Spleen (tissue), 11 donors: ENCODE results near the gene POMP. TPM values are rescaled to one million over a fixed set of nuclear protein-coding genes. Genes with fewer than 3 reads are reported as not detected.
"Not testable (repeated sequence)": the region's sequence is repeated elsewhere in the genome, so short reads cannot be mapped to it uniquely, and the experiment has no call there.

ENCODE experiments used
- DNase-seq: peaks from one replicate; pipeline ENCODE4 v3.0.0-alpha.2; 2020
- H3K27ac ChIP-seq, 8 donors: fragments of 200-600 bp; sonication (generic) in 7 of 8; 1 replicate in 4 of 8; 2 replicates in 4 of 8; pipeline versions ENCODE4 v1.5.0 to v1.8.0; 2016 to 2021; ENCODE audit warnings: inconsistent platforms in 4 of 8, mild to moderate bottlenecking in 4 of 8, moderate library complexity in 1 of 8
- H3K27me3 ChIP-seq, 7 donors: fragments of 200-600 bp; sonication (generic) in 6 of 7; replicated peaks in 1 of 7; 1 replicate in 4 of 7; 2 replicates in 3 of 7; pipeline versions ENCODE4 v1.5.0 to v1.8.0; 2016 to 2021; ENCODE audit warnings: inconsistent platforms in 3 of 7, mild to moderate bottlenecking in 1 of 7
- H3K36me3 ChIP-seq, 6 donors: fragments of 200-600 bp; sonication (generic) in 5 of 6; 1 replicate in 4 of 6; 2 replicates in 2 of 6; pipeline versions ENCODE4 v1.5.0 to v1.8.0; 2016 to 2021; ENCODE audit warnings: inconsistent platforms in 2 of 6
- H3K4me1 ChIP-seq, 6 donors: fragments of 200-600 bp; sonication (generic) in 5 of 6; 1 replicate in 3 of 6; 2 replicates in 3 of 6; pipeline versions ENCODE4 v1.5.0 to v1.8.0; 2016 to 2021; ENCODE audit warnings: inconsistent platforms in 3 of 6
- H3K4me3 ChIP-seq, 8 donors: fragments of 200-600 bp; sonication (generic) in 7 of 8; 1 replicate in 4 of 8; 2 replicates in 4 of 8; pipeline versions ENCODE4 v1.5.0 to v1.8.0; 2016 to 2021; ENCODE audit warnings: inconsistent platforms in 4 of 8, mild to moderate bottlenecking in 4 of 8, moderate library complexity in 2 of 8
- H3K9me3 ChIP-seq, 8 donors: fragments of 200-600 bp; sonication (generic) in 7 of 8; 1 replicate in 4 of 8; 2 replicates in 4 of 8; pipeline versions ENCODE4 v1.5.0 to v1.8.0; 2016 to 2021; ENCODE audit warnings: inconsistent platforms in 4 of 8
- CTCF ChIP-seq, 11 experiments: fragments of 200-600 bp in 7 of 11; fragments of 450-650 bp in 4 of 11; sonication (generic) in 4 of 11; IDR thresholded peaks in 8 of 11; conservative IDR thresholded peaks in 3 of 11; 1 replicate in 7 of 11; 2 replicates in 4 of 11; pipeline versions ENCODE4 v1.4.0 to v1.8.0; 2016 to 2021; ENCODE audit warnings: antibody characterized with exemption in 11 of 11, inconsistent platforms in 4 of 11, mild to moderate bottlenecking in 1 of 11
- POLR2A ChIP-seq, 3 donors: fragments of 450-650 bp; IDR thresholded peaks; one replicate each; pipeline ENCODE4 v1.5.1; 2017; ENCODE audit warnings: antibody characterized with exemption in 3 of 3, mild to moderate bottlenecking in 1 of 3
- POLR2AphosphoS5 ChIP-seq, 3 donors: sonication (generic); formaldehyde crosslinking; IDR thresholded peaks; one replicate each; pipeline ENCODE4 v1.5.1; 2017; ENCODE audit warnings: antibody characterized with exemption in 3 of 3
- WGBS, 5 donors: extraction: QIAGEN DNeasy Blood & Tissue Kit in 3 of 5; methylation state at CpG; one replicate each; pipeline versions ENCODE4 v1.1.5 to v1.1.7; 2013 to 2018; 5-methylcytosine and 5-hydroxymethylcytosine counted together
- intact Hi-C: fragments of 100-400 bp; cut with DNase I; formaldehyde crosslinking; loops from one replicate; pipeline ENCODE4 v1.15.0; 2023; ENCODE audit warnings: low total_unique reads
- polyA plus RNA-seq, 3 donors: library from polyadenylated mRNA; stranded (reverse); fragments of 200-250 nt; gene quantifications; one replicate each; pipeline ENCODE4 v1.2.1, GENCODE V29; 2013
- total RNA-seq, 7 donors: library from RNA; depleted of rRNA in 3 of 7; stranded (reverse); fragments of >200 nt in 3 of 7; fragmentation: NEBNext Ultra II Directional in 4 of 7; extraction: Animal tissue kit (Norgen Biotek cat#: 25700) in 4 of 7; gene quantifications; one replicate each; pipeline versions ENCODE4 v1.1.0 to v1.2.1, GENCODE V29; 2016 to 2021
- donor health status: healthy with polysubstance abuse.
- donor health status: DM: no; HTN: no; CAD: no; lungs with moderate emphysema.
- donor health status: DM: no; HTN: no; CAD: no.
- donor health status: Bipolar disorder and iron deficiency.
- donor health status: healthy.
- donor health status: DM: no; HTN: no; CAD: no.
- donor health status: DM: yes; HTN: yes; CAD: no.

Gene POMP
- total and polyA plus RNA-seq, 10 donors, result 28.8 to 97.5 (median 53.2) TPM

GRCh38 chr13:28685114-28685513 lies 26.2 kb downstream of the POMP start:
- no peak for TF ChIP-seq CTCF (IDR thresholded peaks at IDR 0.05 in 8 of 11, conservative IDR thresholded peaks at IDR 0.05 in 3 of 11)
- TF ChIP-seq POLR2A (IDR thresholded peaks at IDR 0.05), result no peak
- TF ChIP-seq POLR2AphosphoS5 (IDR thresholded peaks at IDR 0.05), result no peak
- no peak for DNase-seq
- Histone ChIP-seq H3K36me3 (peaks cover 0 to 11% (median 3%) of the 10 kb centered on the region in 6 donors), H3K4me3 (no peak overlapping the region), H3K27ac (no peak overlapping the region), H3K4me1 (no peaks in the 10 kb centered on the region), H3K27me3 (no peaks in the 10 kb centered on the region), H3K9me3 (peaks cover 0 to 33% (median 23%) of the 10 kb centered on the region in 8 donors)
- intact Hi-C loops, result no loop called here
- 87 to 98% (median 96%) methylated on average over 5 to 12 of the region's 12 CpGs for WGBS, 5 donors

- intact Hi-C loops, result no loop called here
- H3K36me3 ChIP-seq, result peaks cover 0 to 3% (median under 1%) of the 10 kb centered on the region in 6 donors
- peaks cover 0 to 37% (median 25%) of the 10 kb centered on the region in 8 donors for H3K9me3 ChIP-seq
- no peak for DNase-seq
- no peak for TF ChIP-seq POLR2A (IDR thresholded peaks at IDR 0.05)
- no peak for TF ChIP-seq CTCF (IDR thresholded peaks at IDR 0.05 in 8 of 11, conservative IDR thresholded peaks at IDR 0.05 in 3 of 11)
- no peak for TF ChIP-seq POLR2AphosphoS5 (IDR thresholded peaks at IDR 0.05)
- H3K27me3 ChIP-seq, result no peaks in the 10 kb centered on the region
- H3K4me1 ChIP-seq, result no peaks in the 10 kb centered on the region
- no peak overlapping the region for H3K27ac ChIP-seq
- 64 to 85% (median 69%) methylated on average over 3 of the region's 3 CpGs for WGBS, 5 donors
- H3K4me3 ChIP-seq, result no peak overlapping the region
Measured at GRCh38 chr13:28685892-28686291, 27.0 kb downstream of the POMP start.

- 76 to 83% (median 81%) methylated on average over 9 to 11 of the region's 11 CpGs for WGBS, 5 donors
- DNase-seq, H3K27me3 ChIP-seq, H3K4me1 ChIP-seq, H3K4me3 ChIP-seq, intact Hi-C loops, H3K27ac ChIP-seq: not testable (repeated sequence)
- peaks cover 0 to 20% (median 4%) of the 10 kb centered on the region in 6 donors for H3K36me3 ChIP-seq
- H3K9me3 ChIP-seq, result peaks cover 0 to 31% (median 16%) of the 10 kb centered on the region in 8 donors
Measured at GRCh38 chr13:28693605-28694491, 34.9 kb downstream of the POMP start.

GRCh38 chr13:28697441-28697840 lies 38.5 kb downstream of the POMP start:
- Histone ChIP-seq H3K9me3 (peaks cover 0 to 5% (median 0%) of the 10 kb centered on the region in 8 donors), H3K4me1 (no peaks in the 10 kb centered on the region), H3K27ac (no peak overlapping the region), H3K36me3 (peaks cover 0 to 56% (median 33%) of the 10 kb centered on the region in 6 donors), H3K4me3 (no peak overlapping the region), H3K27me3 (no peaks in the 10 kb centered on the region)
- WGBS, 5 donors, result 97 to 100% (median 97%) methylated on average over 1 of the region's 1 CpG
- no peak for TF ChIP-seq POLR2A (IDR thresholded peaks at IDR 0.05)
- no peak for DNase-seq
- intact Hi-C loops, result no loop called here

- WGBS, 5 donors, result 83 to 100% (median 97%) methylated on average over 1 of the region's 1 CpG
- no peaks in the 10 kb centered on the region for H3K9me3 ChIP-seq
- H3K4me1 ChIP-seq, result no peaks in the 10 kb centered on the region
- intact Hi-C loops, result no loop called here
- H3K27ac ChIP-seq, result no peak overlapping the region
- H3K36me3 ChIP-seq, result peaks cover 5 to 74% (median 39%) of the 10 kb centered on the region in 6 donors
- no peak for TF ChIP-seq POLR2AphosphoS5 (IDR thresholded peaks at IDR 0.05)
- no peak for TF ChIP-seq CTCF (IDR thresholded peaks at IDR 0.05 in 8 of 11, conservative IDR thresholded peaks at IDR 0.05 in 3 of 11)
- no peaks in the 10 kb centered on the region for H3K27me3 ChIP-seq
- no peak for DNase-seq
- no peak overlapping the region for H3K4me3 ChIP-seq
Measured at GRCh38 chr13:28699246-28699645, 40.3 kb downstream of the POMP start.
